ENCODE results near the gene PCDHA1. TPM values are rescaled to one million over a fixed set of nuclear protein-coding genes. Genes with fewer than 3 reads are reported as not detected.
A peak's percentile ranks its signal among the peaks of the same experiment; 100 is the strongest.

PCDHA1 gene
- total RNA-seq (2021; fragmentation: NEBNext Ultra II Directional; extraction: Animal tissue kit (Norgen Biotek cat#: 25700)) = under 1 TPM; 0.09 to 0.22 (median 0.14) TPM
- long read RNA-seq = 0 reads

DNA sequence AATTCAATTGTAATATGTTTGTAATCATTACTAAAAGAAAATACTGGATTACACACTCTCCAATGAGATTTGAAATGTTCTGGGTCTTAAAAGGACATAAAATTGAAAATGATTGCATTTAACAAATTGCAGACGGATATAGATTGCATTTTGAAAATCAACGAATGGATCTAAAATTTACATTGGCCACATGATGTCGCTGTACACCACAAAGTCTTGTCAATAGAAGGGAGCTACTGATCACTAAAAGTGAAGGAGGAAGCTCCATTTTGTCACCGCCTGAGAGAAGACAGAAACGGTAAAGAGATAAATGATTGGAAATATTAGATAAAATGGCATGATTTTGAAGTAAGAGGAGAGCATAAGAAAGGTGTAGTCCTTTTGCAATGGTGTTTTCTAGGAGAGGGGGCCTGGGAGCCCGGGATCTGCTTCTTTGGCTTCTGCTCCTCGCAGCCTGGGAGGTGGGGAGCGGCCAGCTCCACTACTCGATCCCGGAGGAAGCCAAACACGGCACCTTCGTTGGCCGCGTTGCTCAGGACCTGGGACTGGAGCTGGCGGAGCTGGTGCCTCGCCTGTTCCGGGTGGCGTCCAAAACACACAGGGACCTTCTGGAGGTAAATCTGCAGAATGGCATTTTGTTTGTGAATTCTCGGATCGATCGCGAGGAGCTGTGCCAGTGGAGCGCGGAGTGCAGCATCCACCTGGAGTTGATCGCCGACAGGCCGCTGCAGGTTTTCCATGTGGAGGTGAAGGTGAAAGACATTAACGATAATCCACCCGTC lies at the start of gene PCDHA1:
TSS of gene PCDHA1 (plus strand) at position 236 of the 782 bp plus-strand sequence.
- DNase-seq = no peak
- no peaks in the 10 kb centered on the region; the same call in 1 of the 2 replicates for H3K27me3 Mint-ChIP-seq (ENCODE audit: insufficient read depth)
- peaks cover 5% of the 10 kb centered on the region; the same call in 1 of the 2 replicates for H3K36me3 Mint-ChIP-seq (ENCODE audit: low read depth)
- H3K4me3 Mint-ChIP-seq = peak within 1 kb of the TSS; percentile 58; the same call in 1 of the 2 replicates
- peaks cover 48% of the 10 kb centered on the region for H3K9me3 Mint-ChIP-seq
- H3K4me1 Mint-ChIP-seq (ENCODE audit: low read depth) = no peaks in the 10 kb centered on the region
- H3K27ac Mint-ChIP-seq = no peak within 1 kb of the TSS
- TF ChIP-seq, protein P1, sequence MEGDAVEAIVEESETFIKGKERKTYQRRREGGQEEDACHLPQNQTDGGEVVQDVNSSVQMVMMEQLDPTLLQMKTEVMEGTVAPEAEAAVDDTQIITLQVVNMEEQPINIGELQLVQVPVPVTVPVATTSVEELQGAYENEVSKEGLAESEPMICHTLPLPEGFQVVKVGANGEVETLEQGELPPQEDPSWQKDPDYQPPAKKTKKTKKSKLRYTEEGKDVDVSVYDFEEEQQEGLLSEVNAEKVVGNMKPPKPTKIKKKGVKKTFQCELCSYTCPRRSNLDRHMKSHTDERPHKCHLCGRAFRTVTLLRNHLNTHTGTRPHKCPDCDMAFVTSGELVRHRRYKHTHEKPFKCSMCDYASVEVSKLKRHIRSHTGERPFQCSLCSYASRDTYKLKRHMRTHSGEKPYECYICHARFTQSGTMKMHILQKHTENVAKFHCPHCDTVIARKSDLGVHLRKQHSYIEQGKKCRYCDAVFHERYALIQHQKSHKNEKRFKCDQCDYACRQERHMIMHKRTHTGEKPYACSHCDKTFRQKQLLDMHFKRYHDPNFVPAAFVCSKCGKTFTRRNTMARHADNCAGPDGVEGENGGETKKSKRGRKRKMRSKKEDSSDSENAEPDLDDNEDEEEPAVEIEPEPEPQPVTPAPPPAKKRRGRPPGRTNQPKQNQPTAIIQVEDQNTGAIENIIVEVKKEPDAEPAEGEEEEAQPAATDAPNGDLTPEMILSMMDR (IDR thresholded peaks at IDR 0.05) = peak; percentile 47

DNA sequence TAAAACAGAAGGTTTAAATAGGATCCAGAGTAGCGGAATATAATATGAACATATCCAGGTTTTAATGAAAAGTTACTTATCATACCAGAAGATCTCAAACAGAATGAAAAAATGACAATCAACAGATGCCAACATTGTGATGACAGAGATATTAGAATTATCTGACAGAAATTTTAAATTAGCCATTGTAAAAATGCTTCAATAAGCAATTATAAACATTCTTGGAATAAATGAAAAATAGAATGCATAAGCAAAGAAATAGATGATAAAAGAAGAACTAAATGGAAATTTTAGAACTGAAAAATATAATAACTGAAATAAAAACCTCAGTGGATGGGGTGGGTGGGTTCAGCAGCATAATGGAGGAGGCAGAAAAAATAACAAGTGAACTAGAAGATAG lies 48.5 kb upstream of the PCDHA1 start:
- peaks cover 4% of the 10 kb centered on the region for H3K27me3 Mint-ChIP-seq (ENCODE audit: insufficient read depth)
- no peaks in the 10 kb centered on the region for H3K4me1 Mint-ChIP-seq (ENCODE audit: low read depth)
- H3K9me3 Mint-ChIP-seq = peaks cover 4% of the 10 kb centered on the region; the same call in 1 of the 2 replicates

DNA sequence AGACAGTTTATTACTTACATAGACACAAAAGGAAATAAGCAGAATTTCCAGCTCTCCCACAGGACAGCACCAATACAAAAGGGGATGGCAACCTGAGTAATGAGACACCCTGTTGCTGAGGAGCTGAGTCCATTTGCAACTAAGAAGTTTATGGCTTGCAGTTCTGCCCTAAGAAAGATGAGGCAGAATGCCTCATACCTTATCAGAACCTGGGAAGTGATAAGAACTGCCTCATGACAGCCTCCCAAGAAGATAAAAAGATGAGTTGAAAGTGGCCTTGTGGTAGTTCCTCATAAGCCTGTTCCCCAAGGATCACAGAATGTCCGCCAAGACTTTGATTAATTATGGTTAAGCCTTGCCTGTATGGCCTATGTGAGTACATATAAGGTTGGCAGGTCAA lies 44.0 kb upstream of the PCDHA1 start:
- H3K27ac Mint-ChIP-seq = no peak overlapping the region
- H3K27me3 Mint-ChIP-seq (ENCODE audit: insufficient read depth) = no peaks in the 10 kb centered on the region; the same call in none of the 2 replicates
- H3K4me1 Mint-ChIP-seq (ENCODE audit: low read depth) = no peaks in the 10 kb centered on the region
- no peaks in the 10 kb centered on the region for H3K36me3 Mint-ChIP-seq (ENCODE audit: low read depth)
- no peak for DNase-seq
- TF ChIP-seq, protein P1 (IDR thresholded peaks at IDR 0.05) = no peak
- H3K4me3 Mint-ChIP-seq = no peak overlapping the region
- peaks cover 21% of the 10 kb centered on the region for H3K9me3 Mint-ChIP-seq

More for the DNA sequence above, 48.5 kb upstream of the PCDHA1 start:
- TF ChIP-seq, protein P1 (IDR thresholded peaks at IDR 0.05) = no peak
- no peak for DNase-seq
- Mint-ChIP-seq H3K27ac (no peak overlapping the region), H3K36me3 (ENCODE audit: low read depth) (no peaks in the 10 kb centered on the region), H3K4me3 (no peak overlapping the region)

DNA sequence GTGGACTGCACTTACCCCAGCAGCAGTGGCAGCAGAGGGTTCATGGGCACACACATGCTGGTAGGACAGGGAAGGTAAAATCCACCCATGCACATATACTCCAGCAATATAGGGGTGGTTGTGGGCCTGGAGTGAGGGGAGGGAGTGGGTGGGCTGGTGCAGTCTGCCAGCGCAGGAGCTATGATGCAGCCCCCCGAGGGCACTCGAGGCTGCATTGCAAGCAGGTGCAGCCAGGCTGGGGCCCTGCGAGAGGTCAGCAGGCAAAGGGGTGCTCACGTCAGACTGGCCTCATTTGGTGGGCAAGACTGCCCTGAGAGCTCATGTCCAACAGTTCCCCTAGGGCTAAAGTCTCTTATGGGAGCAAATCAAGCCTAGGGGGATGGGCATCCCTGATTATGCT lies 32.4 kb upstream of the PCDHA1 start:
- TF ChIP-seq, protein P1 (IDR thresholded peaks at IDR 0.05) = no peak
- H3K4me3 Mint-ChIP-seq = no peak overlapping the region
- H3K36me3 Mint-ChIP-seq (ENCODE audit: low read depth) = peaks cover 6% of the 10 kb centered on the region

DNA sequence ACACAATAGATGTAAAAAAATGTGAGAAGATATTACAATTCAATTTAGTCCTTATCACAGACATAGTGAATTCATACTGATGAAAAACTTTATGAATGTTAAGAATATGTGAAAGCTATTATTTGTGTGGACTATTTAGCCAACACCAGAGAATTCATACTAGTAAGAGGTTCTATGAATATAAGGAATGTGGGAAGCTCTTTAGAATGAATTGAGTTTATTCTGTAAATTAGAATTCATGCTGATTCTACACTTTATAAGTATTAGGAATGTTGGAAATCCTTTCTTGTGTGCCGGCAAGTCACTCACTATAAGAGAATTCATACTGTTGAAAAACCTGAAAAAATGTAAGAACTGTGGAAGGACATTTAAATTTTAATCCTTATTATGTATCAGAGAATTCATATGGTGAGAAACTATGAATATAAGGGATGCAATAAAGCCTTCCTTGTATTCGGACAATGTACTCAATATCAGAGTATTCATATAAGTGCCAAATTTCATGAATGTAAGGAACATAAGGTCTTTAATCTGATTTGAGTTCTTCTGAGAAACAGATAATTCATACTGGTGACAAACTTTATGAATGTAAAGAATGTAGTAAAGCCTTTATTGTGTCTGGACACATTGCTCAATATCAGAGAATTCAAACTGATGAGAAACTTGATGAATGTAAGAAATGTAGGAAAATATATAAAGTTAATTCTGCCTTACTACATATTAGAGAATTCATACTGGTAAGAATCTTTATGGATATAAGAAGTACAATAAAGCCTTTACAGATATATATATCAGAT lies 21.6 kb upstream of the PCDHA1 start:
- Mint-ChIP-seq H3K27me3 (ENCODE audit: insufficient read depth) (no peaks in the 10 kb centered on the region), H3K4me3 (no peak overlapping the region), H3K36me3 (ENCODE audit: low read depth) (peaks cover 40% of the 10 kb centered on the region), H3K27ac (no peak overlapping the region), H3K4me1 (ENCODE audit: low read depth) (no peaks in the 10 kb centered on the region), H3K9me3 (peaks cover 90% of the 10 kb centered on the region)
- no peak for DNase-seq
- TF ChIP-seq, protein P1 (IDR thresholded peaks at IDR 0.05) = no peak

More for the DNA sequence above, 32.4 kb upstream of the PCDHA1 start:
- no peak overlapping the region for H3K27ac Mint-ChIP-seq
- H3K9me3 Mint-ChIP-seq = peaks cover 89% of the 10 kb centered on the region
- peaks cover 1% of the 10 kb centered on the region for H3K27me3 Mint-ChIP-seq (ENCODE audit: insufficient read depth)
- H3K4me1 Mint-ChIP-seq (ENCODE audit: low read depth) = no peaks in the 10 kb centered on the region
- no peak for DNase-seq

Data from HFFc6 (cell line).